Measurements from ENCODE around the gene RAB9B.

GRCh38 chrX:103789004-103789403 is 43.1 kb downstream of the RAB9B start:
- no peak for TF ChIP-seq CTCF (IDR thresholded peaks at IDR 0.05)
- TF ChIP-seq POLR2A (IDR thresholded peaks at IDR 0.05), result no peak
